Osteoblast (primary cell): ENCODE data around the gene HSBP1L1. TPM values are rescaled to one million over a fixed set of nuclear protein-coding genes. Genes with fewer than 3 reads are reported as not detected.
"Not testable (repeated sequence)": the region's sequence is repeated elsewhere in the genome, so short reads cannot be mapped to it uniquely, and the experiment has no call there.

ENCODE experiments used
- DNase-seq: peaks from one replicate; pipeline ENCODE4 v3.0.0; 2011; ENCODE audit warnings: low spot score, mixed read lengths; ENCODE audit not compliant: insufficient read length; ENCODE audit errors: missing footprints
- H2AFZ ChIP-seq: 2 replicates; pipeline ENCODE4 v1.6.0; 2011; ENCODE audit warnings: mild to moderate bottlenecking, low read length
- H3K27ac ChIP-seq: 2 replicates; pipeline ENCODE4 v1.5.1; 2011; ENCODE audit warnings: mild to moderate bottlenecking, low read depth, low read length, moderate library complexity
- H3K27me3 ChIP-seq: 2 replicates; pipeline ENCODE4 v1.6.0; 2012; ENCODE audit warnings: mild to moderate bottlenecking, control low read depth, inconsistent platforms, low read length, moderate library complexity; ENCODE audit not compliant: insufficient read depth
- H3K36me3 ChIP-seq: 2 replicates; pipeline ENCODE4 v1.5.1; 2011; ENCODE audit warnings: mild to moderate bottlenecking, low read length, control low read depth, moderate library complexity; ENCODE audit not compliant: insufficient read depth
- H3K4me1 ChIP-seq: 2 replicates; pipeline ENCODE4 v1.5.1; 2011; ENCODE audit warnings: mild to moderate bottlenecking, low read length, control low read depth, moderate library complexity; ENCODE audit not compliant: insufficient read depth
- H3K4me2 ChIP-seq: 2 replicates; pipeline ENCODE4 v1.6.0; 2011; ENCODE audit warnings: mild to moderate bottlenecking, low read length; ENCODE audit not compliant: insufficient read depth
- H3K4me3 ChIP-seq: fragments of 200-600 bp; sonication (generic); 3 replicates; pipeline ENCODE4 v1.5.1; 2012; ENCODE audit warnings: mild to moderate bottlenecking, low read length, inconsistent platforms; ENCODE audit not compliant: insufficient read depth
- H3K79me2 ChIP-seq: 2 replicates; pipeline ENCODE4 v1.6.0; 2012; ENCODE audit warnings: mild to moderate bottlenecking, low read length, control low read depth, inconsistent platforms; ENCODE audit not compliant: insufficient read depth
- H3K9me3 ChIP-seq: 2 replicates; pipeline ENCODE4 v1.5.1; 2011; ENCODE audit warnings: low read depth, low read length, control low read depth
- H4K20me1 ChIP-seq: 2 replicates; pipeline ENCODE4 v1.6.0; 2012; ENCODE audit warnings: mild to moderate bottlenecking, low read length, control low read depth; ENCODE audit not compliant: insufficient read depth
- CTCF ChIP-seq: IDR thresholded peaks from 2 replicates; pipeline ENCODE4 v1.5.1; 2011; ENCODE audit warnings: mild to moderate bottlenecking, low read depth, low read length, moderate library complexity; ENCODE audit errors: extremely low read depth
- total RNA-seq: library from RNA; depleted of rRNA; stranded (reverse); fragments of >200 nt; gene quantifications from 2 replicates; pipeline ENCODE4 v1.2.3, GENCODE V29; 2012

Gene HSBP1L1
- total RNA-seq, 1 donor = 9.4 TPM

GRCh38 chr18:79988071-79988450, 23.6 kb downstream of the HSBP1L1 start:
- Histone ChIP-seq H3K36me3 (peaks cover 27% of the 10 kb centered on the region), H3K79me2 (peaks cover 54% of the 10 kb centered on the region), H4K20me1 (peaks cover 41% of the 10 kb centered on the region), H3K4me1 (peaks cover 19% of the 10 kb centered on the region), H3K4me3 (peak overlapping the region; percentile 95), H2AFZ (peak overlapping the region; percentile 91), H3K9me3 (no peaks in the 10 kb centered on the region), H3K4me2 (peak overlapping the region; percentile 89), H3K27ac (peak overlapping the region; percentile 96), H3K27me3 (no peaks in the 10 kb centered on the region)
- TF ChIP-seq CTCF = peak; percentile 7
- peak; percentile 92 for DNase-seq

DNA sequence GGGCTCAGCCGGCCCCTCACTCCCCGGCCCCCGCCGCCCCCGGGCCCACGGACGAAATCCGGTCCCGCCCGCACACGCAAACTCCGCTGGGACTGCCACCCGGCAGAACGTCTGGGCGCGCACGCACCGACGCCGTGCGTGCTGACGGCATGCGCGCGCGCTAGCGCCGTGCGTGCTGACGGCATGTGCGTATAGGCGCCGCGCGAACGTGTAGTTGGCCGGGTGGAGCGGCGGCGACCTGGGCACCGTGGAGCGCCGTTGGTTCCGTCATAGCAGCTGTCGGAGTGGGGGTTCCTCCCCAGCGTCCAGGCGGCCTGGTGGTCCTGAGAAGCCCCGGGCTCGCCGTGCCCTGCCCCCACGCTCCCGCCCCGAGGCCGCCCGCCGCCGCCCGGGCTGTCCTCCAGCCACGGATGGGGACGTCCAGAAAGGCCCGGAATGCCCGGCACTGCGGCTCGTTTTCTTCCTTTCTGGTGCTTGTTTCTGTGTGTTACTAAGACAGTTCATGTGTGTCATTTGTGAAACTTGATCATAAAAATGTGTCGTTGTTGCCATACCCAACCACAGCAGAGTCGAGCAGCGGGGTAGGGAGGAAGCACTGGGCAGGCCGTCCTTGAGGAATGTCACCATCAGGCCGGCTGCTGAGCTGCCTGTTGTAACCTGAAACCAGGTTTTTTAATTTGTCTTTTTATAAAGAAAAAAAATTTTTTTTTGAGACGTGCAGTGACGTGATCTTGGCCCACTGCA, 24.2 kb downstream of the HSBP1L1 start, which contains the start of gene TXNL4A:
Gene TXNL4A, minus strand, starts transcription at position 113 of the 744 bp plus-strand sequence. CDS start 171 bp downstream, outside the sequence.
- peak within 1 kb of the TSS; percentile 93 for H3K4me2 ChIP-seq
- H3K4me3 ChIP-seq = peak within 1 kb of the TSS; percentile 95
- H3K4me1 ChIP-seq = peaks cover 16% of the 10 kb centered on the region
- H3K36me3 ChIP-seq = peaks cover 21% of the 10 kb centered on the region
- H4K20me1 ChIP-seq = peaks cover 35% of the 10 kb centered on the region
- no peaks in the 10 kb centered on the region for H3K9me3 ChIP-seq
- H3K27me3 ChIP-seq = no peaks in the 10 kb centered on the region
- no peak for TF ChIP-seq CTCF
- H3K27ac ChIP-seq = peak within 1 kb of the TSS; percentile 96
- peaks cover 48% of the 10 kb centered on the region for H3K79me2 ChIP-seq
- H2AFZ ChIP-seq = peak within 1 kb of the TSS; percentile 91
- peak; percentile 97 for DNase-seq

GRCh38 chr18:79989195-79989497, 24.7 kb downstream of the HSBP1L1 start:
- Histone ChIP-seq H3K79me2 (peaks cover 43% of the 10 kb centered on the region), H4K20me1 (peaks cover 30% of the 10 kb centered on the region), H3K27ac (peak overlapping the region; percentile 96), H2AFZ (peak overlapping the region; percentile 34), H3K9me3 (no peaks in the 10 kb centered on the region), H3K4me3 (peak overlapping the region; percentile 95), H3K4me1 (peaks cover 16% of the 10 kb centered on the region), H3K4me2 (peak overlapping the region; percentile 93), H3K27me3 (no peaks in the 10 kb centered on the region), H3K36me3 (peaks cover 21% of the 10 kb centered on the region)
- TF ChIP-seq CTCF = no peak
- no peak for DNase-seq

DNA sequence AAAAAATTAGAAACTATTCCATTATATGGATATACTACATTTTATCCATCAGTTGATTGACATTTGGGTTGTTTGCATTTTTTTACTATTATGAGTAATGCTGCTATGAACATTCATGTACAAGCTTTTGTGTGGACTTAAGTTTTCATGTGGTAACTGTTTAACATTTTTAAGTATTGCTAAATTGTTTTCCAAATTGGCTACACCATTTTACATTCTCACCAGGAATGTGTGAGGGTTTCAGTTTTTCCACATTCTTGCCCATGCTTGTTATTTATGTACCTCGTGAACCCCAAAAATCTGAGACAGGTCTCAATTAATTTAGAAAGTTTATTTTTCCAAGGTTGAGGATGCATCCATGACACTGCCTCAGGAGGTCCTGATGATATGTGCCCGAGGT, 27.1 kb downstream of the HSBP1L1 start:
- H3K79me2 ChIP-seq = peaks cover 20% of the 10 kb centered on the region
- H4K20me1 ChIP-seq = peaks cover 8% of the 10 kb centered on the region
- no peak for TF ChIP-seq CTCF
- H3K4me1 ChIP-seq = peaks cover 14% of the 10 kb centered on the region
- H3K9me3 ChIP-seq = no peaks in the 10 kb centered on the region
- H3K4me3 ChIP-seq = no peak overlapping the region
- H3K27ac ChIP-seq = no peak overlapping the region
- no peak overlapping the region for H3K4me2 ChIP-seq
- no peak overlapping the region for H2AFZ ChIP-seq
- no peaks in the 10 kb centered on the region for H3K27me3 ChIP-seq
- H3K36me3 ChIP-seq = peaks cover under 1% of the 10 kb centered on the region
- DNase-seq = no peak

DNA sequence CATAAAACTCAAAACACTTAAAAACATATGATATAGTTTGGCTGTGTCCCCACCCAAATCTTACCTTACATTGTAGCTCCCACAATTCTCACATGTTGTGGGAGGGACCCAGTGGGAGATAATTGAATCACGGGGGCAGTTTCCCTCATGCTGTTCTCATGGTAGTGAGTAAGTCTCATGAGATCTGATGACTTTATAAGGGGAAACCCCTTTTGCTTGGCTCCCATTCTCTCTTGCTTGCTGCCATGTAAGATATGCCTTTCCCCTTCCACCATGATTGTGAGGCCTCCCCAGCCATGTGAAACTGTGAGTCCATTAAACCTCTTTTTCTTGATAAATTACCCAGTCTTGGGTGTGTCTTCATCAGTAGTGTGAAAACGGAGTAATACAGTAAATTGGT, 35.3 kb downstream of the HSBP1L1 start:
- H3K4me3 ChIP-seq, H3K27ac ChIP-seq, H3K4me2 ChIP-seq, H4K20me1 ChIP-seq, H3K4me1 ChIP-seq, H2AFZ ChIP-seq, H3K9me3 ChIP-seq, DNase-seq, H3K36me3 ChIP-seq, H3K27me3 ChIP-seq, H3K79me2 ChIP-seq: not testable (repeated sequence)
